GM18505 (cell line): ENCODE measurements around the gene RNF41.

ENCODE experiments used
- ATAC-seq: cut with Tn5 transposase; IDR thresholded peaks from one replicate; pipeline ENCODE4 v1.9.1; 2021; ENCODE audit not compliant: unreplicated experiment
- POLR2A ChIP-seq: IDR thresholded peaks from 4 replicates; pipeline ENCODE4 v1.6.1; 2011; ENCODE audit warnings: borderline replicate concordance; ENCODE audit not compliant: insufficient read depth, insufficient read length; ENCODE audit errors: extremely low read depth

Gene RNF41

DNA sequence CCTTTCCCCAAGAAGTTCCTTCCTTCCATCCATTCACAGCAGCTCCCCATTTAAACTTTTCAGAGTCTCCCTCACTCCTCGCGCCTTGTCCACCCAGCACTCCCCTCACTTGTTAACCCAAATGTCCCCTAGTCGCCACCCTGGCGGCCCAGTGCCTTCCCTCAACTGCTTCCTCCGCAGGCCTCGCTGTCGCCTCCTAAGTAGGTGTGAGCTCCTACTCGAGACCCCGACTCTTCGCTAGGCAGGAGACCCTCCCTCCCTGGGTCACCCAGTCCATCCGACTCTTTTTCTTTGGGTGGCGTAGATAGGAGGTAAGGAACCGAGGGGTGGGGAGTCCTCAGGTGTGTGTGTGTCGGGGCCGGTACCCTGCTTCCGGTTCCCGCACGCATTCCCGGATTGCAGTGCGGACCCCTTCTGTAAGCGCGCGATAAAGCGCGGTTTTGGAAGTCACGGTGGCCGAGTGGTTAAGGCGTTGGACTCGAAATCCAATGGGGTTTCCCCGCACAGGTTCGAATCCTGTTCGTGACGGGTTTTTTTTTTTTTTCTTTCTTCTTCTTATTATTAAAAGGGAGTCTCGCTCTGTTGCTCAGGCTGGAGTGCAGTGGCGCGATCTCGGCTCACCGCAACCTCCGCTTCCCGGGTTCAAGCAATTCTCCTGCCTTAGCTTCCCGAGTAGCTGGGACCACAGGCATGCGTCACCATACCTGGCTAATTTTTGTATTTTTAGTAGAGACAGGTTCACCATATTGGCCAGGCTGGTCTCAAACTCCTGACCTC lies 31.6 kb downstream of the RNF41 start:
- peak; percentile 37 for TF ChIP-seq POLR2A
- ATAC-seq: peak; percentile 38

DNA sequence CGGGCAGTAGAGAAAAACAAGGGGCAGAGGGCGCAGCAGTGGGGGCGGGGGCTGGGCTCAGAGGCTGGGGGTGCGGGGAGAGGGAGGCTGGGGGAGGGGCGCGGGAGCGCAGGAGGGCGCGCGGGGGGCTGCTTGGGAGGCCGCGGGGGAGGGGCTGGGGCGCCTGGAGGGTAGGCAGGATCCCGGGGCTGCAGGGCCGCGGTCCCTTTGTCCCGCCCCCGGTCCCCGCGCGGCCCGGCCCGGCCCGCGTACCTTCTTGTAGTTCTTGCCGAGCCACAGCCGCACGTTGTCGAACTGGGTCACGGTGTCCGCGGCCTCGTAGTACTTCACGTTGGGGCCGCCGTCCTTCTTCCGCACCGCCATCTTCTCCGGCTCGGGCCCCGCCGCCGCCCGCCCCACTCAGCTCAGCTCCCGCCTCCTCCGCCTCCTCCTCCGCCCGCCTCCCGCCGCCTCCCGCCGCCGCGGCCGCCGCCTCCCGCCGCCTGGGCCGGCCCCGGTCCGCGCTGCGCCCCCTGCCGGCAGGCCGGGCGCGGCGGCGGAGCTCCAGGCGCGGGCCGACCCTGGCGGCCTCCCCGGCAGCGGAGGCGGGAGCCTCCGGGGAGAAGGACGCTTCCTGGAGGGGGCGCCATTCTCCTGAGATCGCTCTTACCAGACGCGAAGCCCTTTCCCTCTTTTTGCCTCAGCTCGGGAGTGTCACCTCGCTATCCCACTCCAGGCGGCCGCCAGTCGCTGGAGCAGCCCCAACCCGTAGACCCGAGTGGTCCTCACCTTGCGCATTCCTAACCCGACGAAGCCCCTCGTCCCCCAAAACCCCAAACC lies 32.4 kb downstream of the RNF41 start, which contains the start of gene SMARCC2:
TSS of gene SMARCC2 (minus strand) at position 385 of the 819 bp plus-strand sequence. CDS start at position 363, 22 bp downstream.
- peak; percentile 69 for ATAC-seq
- TF ChIP-seq POLR2A: peak; percentile 56

DNA sequence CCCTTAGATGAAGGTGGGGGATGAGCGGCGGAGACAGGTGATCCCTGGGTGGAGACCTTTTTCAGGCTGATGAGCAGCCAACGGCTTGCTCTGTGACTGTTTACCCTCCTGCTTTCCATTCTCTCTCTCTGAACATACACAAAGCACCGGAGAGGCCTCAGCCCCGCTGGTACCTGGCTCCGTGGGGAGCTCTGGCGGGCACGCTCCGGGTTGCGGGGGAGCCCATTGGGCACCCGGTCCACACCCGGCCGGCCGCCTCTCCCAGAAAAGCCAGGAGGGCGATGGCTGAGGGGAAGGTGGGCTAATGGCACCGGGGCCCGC lies 33.0 kb downstream of the RNF41 start:
- no peak for TF ChIP-seq POLR2A
- no peak for ATAC-seq

DNA sequence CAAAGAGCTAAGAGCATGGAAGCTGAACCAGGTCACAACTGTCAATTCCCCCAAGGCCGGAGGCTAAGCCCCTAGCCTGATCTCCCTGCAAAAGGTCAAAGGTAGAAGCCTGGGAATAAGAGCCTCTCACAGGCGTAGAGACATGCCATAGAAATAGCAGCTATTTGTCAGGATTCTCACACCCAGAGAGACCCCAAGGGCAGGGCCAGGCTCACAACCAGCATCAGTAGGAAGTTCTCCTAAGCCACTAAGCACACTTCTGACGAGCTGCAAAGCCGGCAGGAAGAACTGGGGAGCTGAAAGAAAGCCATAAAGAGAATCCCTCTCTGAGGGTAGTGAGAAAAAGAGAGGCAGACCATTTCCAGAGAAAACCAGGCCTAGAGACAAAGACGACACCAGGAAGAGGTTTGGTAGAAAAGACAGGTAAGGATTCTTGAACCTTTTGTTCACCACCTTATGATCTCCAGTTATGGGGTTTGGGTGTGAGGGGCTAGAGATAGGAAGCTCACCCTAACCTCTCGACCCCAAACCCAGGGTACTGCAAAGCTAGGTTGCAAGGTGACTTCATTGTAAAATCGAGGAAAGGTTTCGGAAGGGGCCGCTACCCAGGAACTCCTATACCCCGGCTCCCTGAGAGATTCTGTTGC lies 33.5 kb downstream of the RNF41 start:
- TF ChIP-seq POLR2A: no peak
- no peak for ATAC-seq

DNA sequence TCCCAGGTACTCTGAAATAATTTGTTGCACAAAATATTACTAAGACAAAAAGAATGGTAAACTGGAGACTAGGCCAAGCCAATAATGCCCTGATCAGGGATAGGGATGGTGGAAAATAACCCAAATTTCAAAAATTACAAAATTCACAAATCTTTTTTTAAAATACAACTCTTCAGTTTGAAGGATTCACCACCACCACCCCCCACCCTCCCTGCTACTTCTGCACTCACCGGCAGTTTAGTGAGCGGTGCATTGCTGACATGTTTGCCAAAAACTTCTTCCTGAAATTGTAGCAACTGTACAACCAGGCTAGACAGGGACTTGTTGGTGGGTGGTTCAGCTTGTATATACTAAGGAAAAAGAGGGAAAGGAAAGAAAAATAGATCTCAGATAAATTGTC lies 34.8 kb downstream of the RNF41 start:
- no peak for ATAC-seq
- TF ChIP-seq POLR2A: no peak

DNA sequence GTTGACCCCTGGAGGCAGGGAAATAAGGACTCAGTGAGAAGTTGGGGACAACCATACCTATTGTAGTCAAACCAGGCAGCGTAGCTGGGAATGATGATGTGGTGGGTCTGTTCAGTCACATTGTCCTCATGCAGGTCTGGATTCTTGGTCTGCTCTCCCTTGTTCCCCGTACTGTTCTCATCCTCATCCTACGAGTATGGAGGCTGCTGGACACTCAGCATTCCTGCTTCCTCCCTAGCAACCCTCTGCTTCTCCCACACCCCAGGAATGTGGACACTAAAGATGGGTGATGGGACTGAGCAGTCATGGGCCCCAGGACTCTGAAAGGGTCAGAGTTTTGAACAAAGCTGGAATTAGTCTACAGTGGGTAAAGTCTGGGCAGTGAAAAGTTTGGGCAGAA lies 43.4 kb downstream of the RNF41 start:
- no peak for ATAC-seq
- TF ChIP-seq POLR2A: no peak

DNA sequence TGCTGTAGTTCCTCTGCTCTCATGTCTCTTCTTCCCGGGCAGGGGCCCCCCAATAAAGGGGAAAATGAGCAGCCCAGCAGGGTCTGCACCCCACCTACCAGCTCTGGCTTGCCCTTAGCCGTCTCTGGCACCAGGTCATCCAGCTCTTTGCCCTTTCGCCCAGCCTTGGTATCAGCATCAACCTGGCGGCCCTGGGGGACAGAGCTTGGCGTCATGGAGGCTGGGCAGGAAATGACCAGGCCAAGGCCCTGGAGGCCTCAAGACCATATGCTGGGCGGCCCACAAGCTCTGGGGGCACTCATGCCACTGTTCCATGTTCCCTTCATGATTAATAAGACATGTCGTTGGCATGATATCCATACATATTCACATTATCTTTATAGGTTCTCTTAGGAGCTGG lies 48.9 kb downstream of the RNF41 start:
- no peak for ATAC-seq
- TF ChIP-seq POLR2A: no peak

DNA sequence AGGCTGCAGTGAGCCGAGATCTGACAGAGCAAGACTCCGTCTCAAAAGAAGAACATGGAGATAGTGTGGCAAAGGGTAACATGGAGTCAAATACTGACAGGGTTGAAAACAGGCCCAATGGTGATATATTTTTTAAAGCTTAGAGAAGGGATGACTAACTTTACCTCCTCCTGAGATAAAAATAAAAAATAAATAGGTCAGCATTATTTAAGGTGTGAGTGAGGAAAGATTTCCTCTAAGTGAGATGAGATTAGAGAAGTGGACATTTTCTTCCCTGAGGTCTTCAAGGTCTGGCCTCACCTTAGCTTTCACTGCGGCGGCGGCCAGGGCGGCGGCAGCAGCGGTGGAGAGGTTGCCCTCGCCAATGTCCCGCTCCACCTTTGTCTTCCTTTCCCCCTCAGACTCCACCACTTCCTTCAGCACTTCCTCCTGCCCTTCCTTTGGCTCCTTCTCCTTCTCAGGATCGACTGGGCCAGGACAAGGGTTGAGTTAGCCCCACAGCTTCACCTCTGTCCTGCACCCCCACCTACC lies 52.4 kb downstream of the RNF41 start:
- no peak for ATAC-seq
- no peak for TF ChIP-seq POLR2A

DNA sequence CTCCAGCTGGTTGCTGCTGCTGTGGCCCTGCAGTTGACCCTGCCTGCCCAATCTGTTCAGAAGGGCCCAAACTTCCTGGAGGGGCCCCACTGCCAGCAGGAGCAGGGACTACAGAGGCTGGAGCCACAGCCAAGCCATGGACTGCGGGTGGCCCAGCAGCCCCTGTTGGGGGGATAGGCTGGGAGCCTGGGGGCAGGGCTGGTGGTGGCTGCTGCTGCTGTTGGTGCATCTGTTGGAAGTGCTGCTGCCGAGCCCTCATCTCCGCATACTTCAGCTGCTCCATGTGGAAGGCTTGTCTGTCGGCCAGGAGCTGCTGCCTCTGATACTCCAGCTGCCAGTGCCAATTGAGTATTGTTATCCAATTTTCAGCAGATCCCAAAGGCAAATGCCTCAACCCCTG lies 56.4 kb downstream of the RNF41 start:
- TF ChIP-seq POLR2A: no peak
- no peak for ATAC-seq

DNA sequence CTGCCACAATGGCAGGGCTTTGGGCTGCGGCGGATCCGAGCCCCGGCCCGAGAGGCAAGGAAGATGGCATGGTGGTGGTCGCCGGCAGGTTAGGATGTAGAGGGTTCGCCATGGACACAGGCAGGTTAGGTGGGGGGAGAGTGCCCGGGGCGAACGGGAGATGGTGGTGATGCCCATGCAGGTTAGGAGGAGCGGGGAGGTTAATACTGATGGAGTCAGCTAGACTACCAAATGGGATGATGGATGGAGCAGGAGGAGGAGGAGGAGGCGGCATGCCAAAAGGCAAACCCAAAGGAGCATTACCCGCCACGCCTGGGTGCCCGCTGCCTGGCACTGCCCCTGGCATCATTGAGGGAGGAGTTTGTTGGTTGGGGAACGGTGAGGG lies 57.4 kb downstream of the RNF41 start:
- TF ChIP-seq POLR2A: no peak
- ATAC-seq: no peak

DNA sequence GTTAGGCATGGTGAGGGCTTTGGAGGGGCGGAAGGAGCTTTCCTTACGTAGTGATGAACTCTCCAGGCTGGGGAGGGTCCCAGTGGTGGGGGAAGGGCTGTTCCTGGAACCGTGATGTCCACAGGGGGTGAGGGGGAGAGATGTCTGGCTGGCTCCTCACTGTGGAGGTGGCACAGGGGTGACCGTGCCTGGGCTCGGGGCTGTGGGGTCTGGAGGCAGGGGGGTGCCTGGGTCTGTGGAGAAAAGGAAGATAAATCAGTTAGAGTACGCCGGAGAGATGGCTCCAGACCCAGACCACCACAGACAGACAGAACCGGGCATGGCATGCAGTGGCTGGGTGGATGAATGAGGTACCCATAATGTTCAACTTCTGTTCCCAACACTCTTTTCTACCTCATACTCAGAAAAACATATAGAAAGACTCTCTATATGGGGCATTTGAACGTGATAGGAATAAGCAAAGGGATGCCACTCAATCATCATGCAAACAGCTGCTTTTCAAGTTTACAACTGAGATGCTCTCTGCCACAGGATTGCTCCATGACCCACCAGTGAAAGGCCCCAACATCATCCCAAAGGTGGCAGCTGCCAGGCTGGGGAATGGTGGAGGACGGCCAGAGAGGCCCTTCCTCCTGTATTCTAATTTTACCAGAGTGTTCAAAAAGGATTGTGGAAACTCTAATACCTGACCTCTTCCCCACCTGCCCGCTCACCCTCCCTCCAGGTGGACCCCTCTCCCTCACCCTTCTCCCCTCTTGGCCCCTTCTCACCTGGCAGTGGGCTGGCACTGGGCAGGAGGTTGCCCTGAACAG lies 58.0 kb downstream of the RNF41 start:
- no peak for ATAC-seq
- no peak for TF ChIP-seq POLR2A

DNA sequence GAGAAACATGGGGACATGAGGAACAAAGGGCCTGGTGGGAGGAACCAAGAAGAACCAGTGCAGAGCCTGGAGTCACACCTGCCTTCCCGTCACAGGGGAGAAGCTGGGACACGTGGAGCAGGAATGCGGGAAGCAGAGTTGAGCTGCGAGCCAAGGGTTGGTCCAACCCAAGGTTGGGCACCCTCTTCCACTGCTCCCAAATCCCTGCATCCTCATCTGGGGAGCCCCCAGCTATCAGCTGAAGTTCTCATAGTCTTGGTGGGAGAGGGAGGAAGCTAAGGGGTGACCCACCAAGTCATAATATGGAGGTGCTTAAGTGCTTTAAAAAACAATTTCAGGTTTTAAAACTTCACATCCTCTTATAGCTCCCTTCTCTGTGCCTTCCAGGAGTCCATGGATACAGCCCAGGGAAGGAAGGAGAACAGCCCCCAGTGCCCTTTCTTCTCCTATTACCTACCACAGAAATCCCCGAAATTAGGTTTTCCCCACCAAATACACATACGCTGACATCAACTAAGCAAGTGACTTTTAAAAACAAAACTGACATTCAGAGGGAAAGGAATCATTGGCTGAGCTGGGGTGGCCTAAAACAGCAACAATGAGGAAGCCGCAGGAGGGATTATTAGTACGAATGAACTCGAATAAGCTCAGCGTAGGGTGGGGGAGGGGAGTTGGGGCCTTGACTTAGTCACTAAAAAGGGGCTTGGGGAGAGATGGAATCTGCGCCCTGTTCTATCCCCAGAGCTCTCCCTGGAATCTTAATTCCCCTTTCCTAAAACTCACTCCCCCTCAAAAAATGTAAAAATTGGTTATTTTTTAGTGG lies 59.0 kb downstream of the RNF41 start:
- TF ChIP-seq POLR2A: peak; percentile 27
- no peak for ATAC-seq
